Kidney (tissue), 14 donors: ENCODE results near the gene CLCN5. TPM values are rescaled to one million over a fixed set of nuclear protein-coding genes. Genes with fewer than 3 reads are reported as not detected.

ENCODE experiments used
- DNase-seq, 5 donors: peaks; one replicate each; pipeline ENCODE4 v3.0.0-alpha.2; 2013 to 2020
- FAIRE-seq: peaks from 2 replicates; lab custom pipeline; 2012; peaks lifted over from hg19 to GRCh38; lab: Jason Lieb, UNC
- H3K27ac ChIP-seq, 2 donors: one replicate each; pipeline ENCODE4 v1.7.0; 2013; ENCODE audit warnings: low read depth in 2 of 2, low read length in 2 of 2, inconsistent platforms in 1 of 2
- H3K27me3 ChIP-seq: one replicate; pipeline ENCODE4 v1.7.1; 2013; ENCODE audit warnings: low read length, inconsistent platforms; ENCODE audit not compliant: control insufficient read depth, insufficient read depth
- H3K36me3 ChIP-seq, 3 donors: one replicate each; pipeline versions ENCODE4 v1.7.0 to v1.7.1; 2013; ENCODE audit warnings: low read length in 3 of 3, control low read depth in 1 of 3, inconsistent platforms in 1 of 3; ENCODE audit not compliant: insufficient read depth in 3 of 3, control insufficient read depth in 2 of 3
- H3K4me1 ChIP-seq, 3 donors: one replicate each; pipeline versions ENCODE4 v1.7.0 to v1.7.1; 2013; ENCODE audit warnings: low read length in 3 of 3, inconsistent platforms in 1 of 3, low read depth in 1 of 3; ENCODE audit not compliant: control insufficient read depth in 2 of 3, insufficient read depth in 2 of 3
- H3K4me3 ChIP-seq, 3 donors: one replicate each; pipeline versions ENCODE4 v1.7.0 to v1.8.1; 2013; ENCODE audit warnings: low read length in 3 of 3, control low read depth in 1 of 3, inconsistent platforms in 1 of 3
- H3K9ac ChIP-seq, 3 donors: one replicate each; pipeline versions ENCODE4 v1.7.0 to v1.7.1; 2013; ENCODE audit warnings: low read length in 3 of 3, control low read depth in 1 of 3, inconsistent platforms in 1 of 3
- H3K9me3 ChIP-seq, 3 donors: one replicate each; pipeline versions ENCODE4 v1.7.0 to v1.7.1; 2013; ENCODE audit warnings: low read length in 3 of 3, control low read depth in 1 of 3, inconsistent platforms in 1 of 3; ENCODE audit not compliant: control insufficient read depth in 2 of 3, insufficient read depth in 1 of 3
- CTCF ChIP-seq: IDR thresholded peaks from 3 replicates; pipeline ENCODE4 v1.5.1; 2012; ENCODE audit warnings: mild to moderate bottlenecking, moderate library complexity, borderline replicate concordance; ENCODE audit not compliant: insufficient read depth; ENCODE audit errors: extremely low read depth
- intact Hi-C: fragments of 100-400 bp; cut with DNase I; formaldehyde crosslinking; loops from one replicate; pipeline ENCODE4 v1.11.1; 2022
- polyA plus RNA-seq: library from polyadenylated mRNA; stranded (reverse); fragments of 350-450 nt; fragmentation: Illumina TruSeq; extraction: RNeasy Lipid Tissue Mini Kit (QIAGEN cat#74804); gene quantifications from one replicate; pipeline ENCODE4 v1.2.3, GENCODE V29; 2014; ENCODE audit warnings: low read depth, low replicate concordance; ENCODE audit not compliant: insufficient read depth
- total RNA-seq: library from RNA; stranded (reverse); fragmentation: NEBNext Ultra II Directional; extraction: Animal tissue kit (Norgen Biotek cat#: 25700); gene quantifications from one replicate; pipeline ENCODE4 v1.2.1, GENCODE V29; 2021
- donor health status: control.
- donor health status: control.
- donor health status: control.
- donor health status: control.
- donor health status: control.
- donor health status: DM: yes; HTN: yes; CAD: no.
- donor health status: Normal renal cell carcinoma (clear cell type).

Gene CLCN5
- total and polyA plus RNA-seq, 2 donors from 2014 or later, result 21.1 to 29.7 TPM

GRCh38 chrX:49892542-49892941 is 29.9 kb upstream of the CLCN5 start:
- FAIRE-seq (no peak), DNase-seq (no peak)
- peaks cover 0 to 1% (median 0%) of the 10 kb centered on the region in 3 donors for H3K9me3 ChIP-seq
- no peak overlapping the region for H3K27ac ChIP-seq
- H3K9ac ChIP-seq, result no peak overlapping the region
- no peaks in the 10 kb centered on the region for H3K36me3 ChIP-seq
- no peaks in the 10 kb centered on the region for H3K4me1 ChIP-seq
- intact Hi-C loops, result no loop called here
- H3K4me3 ChIP-seq, result no peak overlapping the region
- no peaks in the 10 kb centered on the region for H3K27me3 ChIP-seq
- TF ChIP-seq CTCF, result no peak

DNA sequence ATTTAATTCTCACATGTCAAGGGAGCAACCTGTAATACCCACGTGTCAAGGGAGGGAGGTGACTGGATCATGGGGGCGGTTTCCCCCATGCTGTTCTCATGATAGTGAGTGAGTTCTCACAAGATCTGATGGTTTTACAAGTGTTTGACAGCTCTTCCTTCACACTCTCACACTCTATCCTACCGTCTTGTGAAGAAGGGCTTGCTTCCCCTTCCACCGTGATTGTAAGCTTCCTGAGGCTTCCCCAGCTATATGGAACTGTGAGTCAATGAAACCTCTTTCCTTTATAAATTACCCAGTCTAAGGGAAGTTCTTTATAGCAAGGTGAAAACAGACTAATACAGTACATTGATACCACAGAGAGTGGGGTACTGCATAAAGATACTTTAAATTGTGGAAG is 25.4 kb upstream of the CLCN5 start:
- Histone ChIP-seq H3K4me3 (no peak overlapping the region), H3K9me3 (peaks cover 0 to 1% (median 0%) of the 10 kb centered on the region in 3 donors), H3K4me1 (no peaks in the 10 kb centered on the region), H3K27ac (no peak overlapping the region), H3K27me3 (no peaks in the 10 kb centered on the region), H3K36me3 (no peaks in the 10 kb centered on the region), H3K9ac (no peak overlapping the region)
- DNase-seq, result no peak
- no peak for FAIRE-seq
- TF ChIP-seq CTCF, result no peak
- intact Hi-C loops, result no loop called here

DNA sequence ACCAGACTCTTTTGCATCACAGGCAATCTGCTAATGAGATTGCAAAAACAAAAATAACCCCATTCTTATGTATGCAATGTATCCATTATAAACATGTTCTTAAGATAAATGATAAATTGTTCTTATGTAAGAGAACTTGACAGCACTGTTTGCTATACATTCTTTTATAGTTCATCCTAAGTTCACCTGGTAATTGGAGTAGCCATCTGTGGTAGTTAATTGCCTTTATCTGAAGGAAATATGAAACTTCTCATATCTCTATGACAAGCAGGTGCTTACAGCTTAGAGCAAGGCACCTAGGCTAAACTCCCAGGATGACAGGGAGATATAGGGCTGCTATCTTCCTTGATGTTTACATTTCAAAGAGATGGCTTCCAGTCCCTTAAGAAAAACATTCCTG is 21.3 kb upstream of the CLCN5 start:
- Histone ChIP-seq H3K4me3 (no peak overlapping the region), H3K9me3 (peaks cover 0 to 1% (median 0%) of the 10 kb centered on the region in 3 donors), H3K27me3 (no peaks in the 10 kb centered on the region), H3K27ac (no peak overlapping the region), H3K36me3 (no peaks in the 10 kb centered on the region), H3K4me1 (no peaks in the 10 kb centered on the region), H3K9ac (no peak overlapping the region)
- FAIRE-seq, result no peak
- DNase-seq, result peak in 1 of 5 donors; percentile 24
- TF ChIP-seq CTCF, result no peak
- intact Hi-C loops, result no loop called here

DNA sequence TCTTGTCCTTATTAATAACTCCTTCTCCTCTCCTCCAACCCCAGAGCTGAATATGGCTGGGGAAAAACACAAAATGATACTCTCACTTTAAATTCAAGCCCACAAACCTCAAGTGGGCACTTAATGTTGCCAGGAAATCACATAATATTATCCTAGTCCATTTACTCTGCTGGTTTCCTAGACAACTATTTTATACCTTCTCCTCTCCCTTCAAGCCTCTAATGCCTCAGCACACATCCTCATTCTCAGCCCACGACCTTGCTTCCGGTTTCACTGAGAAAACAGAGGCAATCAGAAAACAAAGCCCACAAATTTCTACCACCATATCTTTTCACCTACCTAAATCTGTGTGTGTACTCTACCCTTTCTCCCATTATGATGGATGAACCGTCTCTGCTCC is 12.1 kb upstream of the CLCN5 start:
- Histone ChIP-seq H3K9me3 (no peaks in the 10 kb centered on the region), H3K4me1 (no peaks in the 10 kb centered on the region), H3K4me3 (no peak overlapping the region), H3K36me3 (no peaks in the 10 kb centered on the region), H3K27me3 (no peaks in the 10 kb centered on the region), H3K9ac (no peak overlapping the region), H3K27ac (no peak overlapping the region)
- intact Hi-C loops, result no loop called here
- FAIRE-seq (no peak), DNase-seq (peak in 1 of 5 donors; percentile 4)
- TF ChIP-seq CTCF, result no peak
